ENCODE measurements around the gene FRMD4A. TPM values are rescaled to one million over a fixed set of nuclear protein-coding genes. Genes with fewer than 3 reads are reported as not detected.
A peak's percentile ranks its signal among the peaks of the same experiment; 100 is the strongest.

The FRMD4A gene
- total and polyA plus RNA-seq, 2 of the 4 experiments (the other 2 are of a cell fraction): 30.3 to 68.8 TPM

DNA sequence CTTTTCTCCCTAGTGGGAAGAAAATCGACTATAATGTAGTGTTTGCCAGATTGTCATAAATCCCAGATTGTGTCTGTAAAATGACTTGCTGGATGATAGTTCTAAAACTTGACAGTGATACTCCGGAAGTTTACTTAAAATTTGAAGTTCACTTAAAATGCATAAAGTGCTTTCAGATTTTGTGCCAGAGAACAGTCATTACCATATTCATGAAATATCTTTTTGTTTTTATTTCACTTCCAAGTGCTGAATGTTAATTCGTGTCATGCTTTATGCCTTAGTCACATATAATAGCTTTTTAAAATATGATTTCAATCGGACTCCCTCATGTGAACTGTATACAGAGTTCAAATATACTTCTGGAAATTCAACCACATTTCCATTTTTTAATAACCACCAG lies 713.6 kb downstream of the FRMD4A start:
- Histone ChIP-seq H2AK9ac (replicated peaks; ENCODE audit: low read depth, low read length, poor library complexity) (no peak overlapping the region), H2BK15ac (ENCODE audit: low read depth, low read length) (no peak overlapping the region), H2AK5ac (ENCODE audit: low read depth, low read length) (no peak overlapping the region), H3K9me3 (ENCODE audit: control insufficient read depth, insufficient read depth, low read length) (no peaks in the 10 kb centered on the region), H4K8ac (ENCODE audit: low read depth in 2 of 2, low read length in 2 of 2) (no peak overlapping the region), H3K36me3 (ENCODE audit: control insufficient read depth, insufficient read depth, low read length) (peaks cover 17% of the 10 kb centered on the region), H3K9me1 (ENCODE audit: insufficient read depth, low read length) (peaks cover 20% of the 10 kb centered on the region), H4K5ac (ENCODE audit: low read depth, low read length) (no peak overlapping the region), H4K20me1 (ENCODE audit: insufficient read depth, low read length) (no peaks in the 10 kb centered on the region), H3K14ac (replicated peaks; ENCODE audit: low read depth, low read length) (no peak overlapping the region), H3K4me1 (ENCODE audit: control insufficient read depth, insufficient read depth, low read length) (peaks cover 8% of the 10 kb centered on the region; the same call in 1 of the 2 replicates), H3K18ac (ENCODE audit: low read depth, low read length) (peak overlapping the region; percentile 55; the same call in 1 of the 2 replicates), H4K91ac (ENCODE audit: insufficient read depth, low read depth, low read length) (no peak overlapping the region), H3K79me1 (ENCODE audit: low read depth in 1 of 2, low read length in 2 of 2) (peaks cover 3 to 14% of the 10 kb centered on the region in 2 experiments; a peak in 2 of 4 replicates), H2BK120ac (ENCODE audit: low read depth, low read length) (no peak overlapping the region), H3K4me3 (ENCODE audit: insufficient read depth, low read depth, low read length) (no peak overlapping the region), H3K4ac (ENCODE audit: low read depth, low read length) (no peak overlapping the region), H3K27me3 (ENCODE audit: control insufficient read depth, insufficient read depth, low read length) (no peaks in the 10 kb centered on the region), H2BK20ac (ENCODE audit: low read depth, low read length) (no peak overlapping the region), H3K9ac (ENCODE audit: low read depth, low read length) (no peak overlapping the region), H3K27ac (ENCODE audit: insufficient read depth, low read length) (no peak overlapping the region), H3K23ac (ENCODE audit: low read depth, low read length) (peak overlapping the region; percentile 33; the same call in 1 of the 2 replicates), H3K4me2 (ENCODE audit: low read depth, low read length) (peak overlapping the region; percentile 18; the same call in 1 of the 2 replicates), H3K56ac (ENCODE audit: extremely low read depth, insufficient read depth, low read length) (no peak overlapping the region), H2AFZ (replicated peaks; ENCODE audit: low read length, poor library complexity) (no peak overlapping the region), H2BK5ac (ENCODE audit: low read depth, low read length, poor library complexity, severe bottlenecking) (no peak overlapping the region)
- in situ Hi-C loops (cut with MboI; ENCODE audit: low sequenced_read_pairs) (loop anchor here (10.0 kb wide), 1 partner anchor 158 kb away; no protein-coding TSS in a partner anchor), intact Hi-C loops (cut with micrococcal nuclease) (loop anchor here (10.0 kb wide), 1 partner anchor 858 kb away; no protein-coding TSS in a partner anchor), dilution Hi-C loops (cut with HindIII; ENCODE audit: low sequenced_read_pairs, unreplicated experiment) (no loop called here)
- no TSS peak for BruUV-seq (replicated peaks)
- CTCF ChIA-PET: interaction anchor here (0.8 to 1.1 kb wide), 2 partner anchors 23 to 50 kb away, joined by 3 read pairs; no protein-coding TSS in a partner anchor
- peak; percentile 33 for ATAC-seq (ENCODE audit: low read depth)
- DNase-seq: peak; percentile 49
- POLR2A ChIA-PET (ENCODE audit: unreplicated experiment): no interaction called here
- no peak for TF ChIP-seq RFX5 (IDR thresholded peaks at IDR 0.05; ENCODE audit: low read depth, low read length)
- no peak for TF ChIP-seq NFE2L2 (IDR thresholded peaks at IDR 0.05; ENCODE audit: low read depth, low read length)
- TF ChIP-seq MXI1 (IDR thresholded peaks at IDR 0.05; ENCODE audit: borderline replicate concordance, low read depth, low read length): no peak
- no peak for TF ChIP-seq MAFK (IDR thresholded peaks at IDR 0.05; ENCODE audit: low read depth, low read length)
- TF ChIP-seq MAZ (IDR thresholded peaks at IDR 0.05; ENCODE audit: borderline replicate concordance, low read depth, low read length): no peak
- TF ChIP-seq SMC3 (IDR thresholded peaks at IDR 0.05; ENCODE audit: low read depth, low read length): no peak
- no peak for TF ChIP-seq RCOR1 (IDR thresholded peaks at IDR 0.05; ENCODE audit: insufficient replicate concordance, low read length)
- no peak for TF ChIP-seq USF2 (IDR thresholded peaks at IDR 0.05; ENCODE audit: low read depth, low read length)
- TF ChIP-seq BHLHE40 (IDR thresholded peaks at IDR 0.05; ENCODE audit: low read depth, low read length): no peak
- TF ChIP-seq, protein P1, sequence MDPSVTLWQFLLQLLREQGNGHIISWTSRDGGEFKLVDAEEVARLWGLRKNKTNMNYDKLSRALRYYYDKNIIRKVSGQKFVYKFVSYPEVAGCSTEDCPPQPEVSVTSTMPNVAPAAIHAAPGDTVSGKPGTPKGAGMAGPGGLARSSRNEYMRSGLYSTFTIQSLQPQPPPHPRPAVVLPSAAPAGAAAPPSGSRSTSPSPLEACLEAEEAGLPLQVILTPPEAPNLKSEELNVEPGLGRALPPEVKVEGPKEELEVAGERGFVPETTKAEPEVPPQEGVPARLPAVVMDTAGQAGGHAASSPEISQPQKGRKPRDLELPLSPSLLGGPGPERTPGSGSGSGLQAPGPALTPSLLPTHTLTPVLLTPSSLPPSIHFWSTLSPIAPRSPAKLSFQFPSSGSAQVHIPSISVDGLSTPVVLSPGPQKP (IDR thresholded peaks at IDR 0.05; ENCODE audit: borderline replicate concordance, low read depth, low read length): no peak
- no peak for TF ChIP-seq RAD21 (IDR thresholded peaks at IDR 0.05; ENCODE audit: low read length)
- TF ChIP-seq CEBPB (IDR thresholded peaks at IDR 0.05; ENCODE audit: low read depth, low read length): no peak
- no peak for TF ChIP-seq FOS (IDR thresholded peaks at IDR 0.05; ENCODE audit: low read depth, low read length)
- TF ChIP-seq CHD1 (IDR thresholded peaks at IDR 0.05; ENCODE audit: low read depth, low read length): no peak
- TF ChIP-seq POLR2A (IDR thresholded peaks at IDR 0.05; ENCODE audit: low read depth, low read length): no peak
- TF ChIP-seq CTCF (conservative IDR thresholded peaks at IDR 0.05; ENCODE audit: low read depth, low read length): no peak
- no CpG with 5 or more reads among the region's 4 CpGs for WGBS, 2 experiments (ENCODE audit: extremely low coverage in 2 of 2, insufficient read length in 1 of 2)

Measured in IMR-90 (cell line).